Esophagus squamous epithelium (tissue), 5 donors: Measurements from ENCODE around the gene PCDHA8. TPM values are rescaled to one million over a fixed set of nuclear protein-coding genes. Genes with fewer than 3 reads are reported as not detected.
A peak's percentile ranks its signal among the peaks of the same experiment; 100 is the strongest.

Source experiments
- DNase-seq: peaks from one replicate; lab custom pipeline; 2025; lab: John Stamatoyannopoulos, UW
- H3K27ac ChIP-seq, 4 donors: fragments of 200-600 bp; sonication (generic); one replicate each; pipeline ENCODE4 v1.5.1; 2016 to 2019; ENCODE audit warnings: mild to moderate bottlenecking in 1 of 4
- H3K27me3 ChIP-seq, 4 donors: fragments of 200-600 bp; sonication (generic); 1 replicate in 3 of 4; 2 replicates in 1 of 4; pipeline versions ENCODE4 v1.5.1 to v1.6.0; 2017 to 2021; ENCODE audit warnings: antibody characterized with exemption in 1 of 4
- H3K36me3 ChIP-seq, 3 donors: fragments of 200-600 bp; sonication (generic); one replicate each; pipeline ENCODE4 v1.5.1; 2016 to 2019
- H3K4me1 ChIP-seq, 3 donors: fragments of 200-600 bp; sonication (generic); one replicate each; pipeline ENCODE4 v1.5.1; 2017 to 2019
- H3K4me3 ChIP-seq, 4 donors: fragments of 200-600 bp; sonication (generic); 1 replicate in 3 of 4; 2 replicates in 1 of 4; pipeline ENCODE4 v1.5.1; 2016 to 2019; ENCODE audit warnings: mild to moderate bottlenecking in 2 of 4, moderate library complexity in 1 of 4
- H3K9me3 ChIP-seq, 3 donors: fragments of 200-600 bp; sonication (generic); one replicate each; pipeline ENCODE4 v1.5.1; 2016 to 2019
- CTCF ChIP-seq, 6 experiments: fragments of 450-650 bp in 4 of 6; fragments of 200-600 bp in 2 of 6; sonication (generic) in 2 of 6; IDR thresholded peaks; one replicate each; pipeline ENCODE4 v1.5.1; 2016 to 2019; ENCODE audit warnings: antibody characterized with exemption in 6 of 6, mild to moderate bottlenecking in 4 of 6, moderate library complexity in 4 of 6
- POLR2A ChIP-seq, 4 donors: fragments of 450-650 bp; IDR thresholded peaks; one replicate each; pipeline ENCODE4 v1.6.1; 2017; ENCODE audit warnings: antibody characterized with exemption in 4 of 4, mild to moderate bottlenecking in 4 of 4, moderate library complexity in 3 of 4
- WGBS, 2 donors: methylation state at CpG; one replicate each; pipeline ENCODE4 v1.1.5; 2018; 5-methylcytosine and 5-hydroxymethylcytosine counted together
- intact Hi-C: fragments of 100-400 bp; cut with DNase I; formaldehyde crosslinking; loops from one replicate; pipeline ENCODE4 v1.15.0; 2022
- total RNA-seq, 4 donors: library from RNA; depleted of rRNA; stranded (reverse); fragments of >200 nt; gene quantifications; one replicate each; pipeline ENCODE4 v1.1.0, GENCODE V29; 2016
- donor health status: DM: yes; HTN: yes; CAD: no.

Gene PCDHA8
- total RNA-seq, 4 donors from 2014 or later: 0.19 TPM; not detected in 3

GRCh38 chr5:140877262-140877581, 36.2 kb downstream of the PCDHA8 start:
- DNase-seq: no peak
- Histone ChIP-seq H3K27me3 (peaks cover 0 to 42% (median 0%) of the 10 kb centered on the region in 4 donors), H3K9me3 (peaks cover 0 to 43% (median 27%) of the 10 kb centered on the region in 3 donors), H3K27ac (no peak overlapping the region), H3K4me1 (no peaks in the 10 kb centered on the region), H3K4me3 (no peak overlapping the region), H3K36me3 (no peaks in the 10 kb centered on the region)
- WGBS, 2 donors: 58 to 78% methylated on average over 20 to 36 of the region's 37 CpGs
- no peak for TF ChIP-seq CTCF (IDR thresholded peaks at IDR 0.05)
- TF ChIP-seq POLR2A (IDR thresholded peaks at IDR 0.05): no peak
- intact Hi-C loops: no loop called here

GRCh38 chr5:140881889-140882590, 41.1 kb downstream of the PCDHA8 start, which contains the start of gene PCDHA13:
Gene PCDHA13 (plus strand): TSS chr5:140882124. CDS start chr5:140882269, 145 bp downstream.
- whole genome bisulfite sequencing, 2 donors: 24 to 26% methylated on average over 12 to 29 of the region's 35 CpGs
- Histone ChIP-seq H3K4me1 (no peaks in the 10 kb centered on the region), H3K36me3 (no peaks in the 10 kb centered on the region), H3K9me3 (peaks cover 0 to 46% (median 35%) of the 10 kb centered on the region in 3 donors), H3K27ac (no peak within 1 kb of the TSS), H3K4me3 (peak within 1 kb of the TSS in 1 of 4 donors; percentile 15), H3K27me3 (peaks cover 0 to 32% (median 0%) of the 10 kb centered on the region in 4 donors)
- TF ChIP-seq CTCF (IDR thresholded peaks at IDR 0.05): no peak
- no peak for TF ChIP-seq POLR2A (IDR thresholded peaks at IDR 0.05)
- intact Hi-C loops: no loop called here
- no peak for DNase-seq

GRCh38 chr5:140882591-140882899, 41.6 kb downstream of the PCDHA8 start:
- H3K36me3 ChIP-seq: no peaks in the 10 kb centered on the region
- H3K27ac ChIP-seq: no peak overlapping the region
- TF ChIP-seq POLR2A (IDR thresholded peaks at IDR 0.05): no peak
- peaks cover 0 to 27% (median 0%) of the 10 kb centered on the region in 4 donors for H3K27me3 ChIP-seq
- H3K9me3 ChIP-seq: peaks cover 0 to 41% (median 30%) of the 10 kb centered on the region in 3 donors
- intact Hi-C loops: no loop called here
- no peaks in the 10 kb centered on the region for H3K4me1 ChIP-seq
- 33 to 50% methylated on average over 10 to 12 of the region's 12 CpGs for WGBS, 2 donors
- no peak for DNase-seq
- peak overlapping the region in 1 of 4 donors; percentile 15 for H3K4me3 ChIP-seq

- Histone ChIP-seq H3K27me3 (peaks cover 0 to 26% (median 0%) of the 10 kb centered on the region in 4 donors), H3K9me3 (peaks cover 0 to 33% (median 29%) of the 10 kb centered on the region in 3 donors), H3K4me1 (no peaks in the 10 kb centered on the region), H3K4me3 (no peak overlapping the region), H3K36me3 (no peaks in the 10 kb centered on the region), H3K27ac (no peak overlapping the region)
- intact Hi-C loops: no loop called here
- TF ChIP-seq POLR2A (IDR thresholded peaks at IDR 0.05) (no peak), CTCF (IDR thresholded peaks at IDR 0.05) (no peak)
- 60 to 61% methylated on average over 4 to 11 of the region's 41 CpGs for WGBS, 2 donors
- DNase-seq: no peak
Observed at GRCh38 chr5:140883373-140883772, 42.4 kb downstream of the PCDHA8 start.

GRCh38 chr5:140883927-140884697, 43.1 kb downstream of the PCDHA8 start:
- peaks cover 0 to 31% (median 29%) of the 10 kb centered on the region in 3 donors for H3K9me3 ChIP-seq
- H3K4me3 ChIP-seq: no peak overlapping the region
- 51 to 59% methylated on average over 27 to 45 of the region's 79 CpGs for WGBS, 2 donors

More at GRCh38 chr5:140883927-140884697, 43.1 kb downstream of the PCDHA8 start:
- no peaks in the 10 kb centered on the region for H3K4me1 ChIP-seq
- no peak for DNase-seq
- H3K36me3 ChIP-seq: no peaks in the 10 kb centered on the region
- H3K27me3 ChIP-seq: peaks cover 0 to 26% (median 0%) of the 10 kb centered on the region in 4 donors
- intact Hi-C loops: no loop called here
- H3K27ac ChIP-seq: no peak overlapping the region
- TF ChIP-seq POLR2A (IDR thresholded peaks at IDR 0.05): no peak
- TF ChIP-seq CTCF (IDR thresholded peaks at IDR 0.05): no peak

Other genes starting within 250 kb of the PCDHA8 start
- gene CD14, start 208.0 kb upstream of the PCDHA8 start, total RNA-seq: 10 to 100 TPM in 3 of 4 donors, 1 to 10 TPM in 1; 7.6 to 58.1 (median 30.9) TPM
- 10 to 100 TPM; 18.4 to 46.7 (median 28.2) TPM for gene TMCO6, start 201.7 kb upstream of the PCDHA8 start, total RNA-seq
- 10 to 100 TPM; 31.3 to 56.3 (median 42.5) TPM for gene NDUFA2, start 193.6 kb upstream of the PCDHA8 start, total RNA-seq
- 100 to 1,000 TPM in 1 of 4 donors, 10 to 100 TPM in 3; 44.9 to 110 (median 79.8) TPM for gene IK, start 193.4 kb upstream of the PCDHA8 start, total RNA-seq
- 10 to 100 TPM; 24.2 to 29.5 (median 25.4) TPM for gene WDR55, start 176.3 kb upstream of the PCDHA8 start, total RNA-seq
- under 1 TPM in 2 of 4 donors, not detected in 2; 0.19 to 0.75 TPM for gene DND1, start 167.6 kb upstream of the PCDHA8 start, total RNA-seq
- 10 to 100 TPM; 44.3 to 74.0 (median 62.9) TPM for gene HARS1, start 149.8 kb upstream of the PCDHA8 start, total RNA-seq
- 10 to 100 TPM; 13.3 to 24.2 (median 22.8) TPM for gene HARS2, start 149.7 kb upstream of the PCDHA8 start, total RNA-seq
- gene ZMAT2, start 140.7 kb upstream of the PCDHA8 start, total RNA-seq: 10 to 100 TPM; 25.2 to 52.4 (median 41.3) TPM
- not detected for gene PCDHA1, start 55.0 kb upstream of the PCDHA8 start, total RNA-seq
- not detected for gene PCDHA2, start 46.3 kb upstream of the PCDHA8 start, total RNA-seq
- gene PCDHA3, start 40.1 kb upstream of the PCDHA8 start, total RNA-seq: under 1 TPM in 3 of 4 donors, not detected in 1; 0.09 to 0.19 (median 0.18) TPM
- under 1 TPM; 0.18 to 0.38 (median 0.27) TPM for gene PCDHA4, start 34.1 kb upstream of the PCDHA8 start, total RNA-seq
- under 1 TPM in 3 of 4 donors, not detected in 1; 0.09 to 0.19 (median 0.15) TPM for gene PCDHA5, start 19.6 kb upstream of the PCDHA8 start, total RNA-seq
- under 1 TPM in 3 of 4 donors, not detected in 1; 0.19 to 0.27 (median 0.21) TPM for gene PCDHA6, start 13.2 kb upstream of the PCDHA8 start, total RNA-seq
- gene PCDHA7, start 6.9 kb upstream of the PCDHA8 start, total RNA-seq: under 1 TPM in 2 of 4 donors, not detected in 2; 0.15 to 0.19 TPM
- gene PCDHA9, start 7.2 kb downstream of the PCDHA8 start, total RNA-seq: under 1 TPM in 1 of 4 donors, not detected in 3; 0.19 TPM
- gene PCDHA10, start 14.7 kb downstream of the PCDHA8 start, total RNA-seq: under 1 TPM; under 0.01 to 0.15 (median 0.08) TPM
- under 1 TPM in 3 of 4 donors, not detected in 1; under 0.01 to 0.11 (median 0.04) TPM for gene PCDHA11, start 27.8 kb downstream of the PCDHA8 start, total RNA-seq
- gene PCDHA12, start 34.1 kb downstream of the PCDHA8 start, total RNA-seq: under 1 TPM in 2 of 4 donors, not detected in 2; 0.15 to 0.26 TPM
- under 1 TPM in 1 of 4 donors, not detected in 3; 0.19 TPM for gene PCDHA13, start 40.9 kb downstream of the PCDHA8 start, total RNA-seq
- gene PCDHAC1, start 85.1 kb downstream of the PCDHA8 start, total RNA-seq: under 1 TPM in 3 of 4 donors, not detected in 1; 0.06 to 0.27 (median 0.19) TPM
- 1 to 10 TPM in 1 of 4 donors, under 1 TPM in 1, not detected in 2; 0.19 to 2.2 TPM for gene PCDHAC2, start 125.3 kb downstream of the PCDHA8 start, total RNA-seq
- not detected for gene PCDHB1, start 210.2 kb downstream of the PCDHA8 start, total RNA-seq